Body of pancreas (tissue), 4 donors: ENCODE measurements around the gene KRT25. TPM values are rescaled to one million over a fixed set of nuclear protein-coding genes. Genes with fewer than 3 reads are reported as not detected.

Experiments
- ATAC-seq: fragments of 150-250 bp; one replicate; pipeline ENCODE4 v1.9.1; 2016
- DNase-seq, 4 donors: peaks; one replicate each; pipeline ENCODE4 v3.0.0-alpha.2; 2019
- H3K27ac ChIP-seq, 4 donors: fragments of 200-600 bp; sonication (generic); 1 replicate in 3 of 4; 2 replicates in 1 of 4; pipeline versions ENCODE4 v1.5.1 to v1.6.1; 2016 to 2019; ENCODE audit warnings: mild to moderate bottlenecking in 1 of 4, mixed read lengths in 1 of 4, moderate library complexity in 1 of 4
- H3K27me3 ChIP-seq, 2 donors: fragments of 200-600 bp; sonication (generic); one replicate each; pipeline ENCODE4 v1.6.0; 2016; ENCODE audit warnings: mild to moderate bottlenecking in 1 of 2
- H3K36me3 ChIP-seq, 2 donors: fragments of 200-600 bp; sonication (generic); replicated peaks in 1 of 2; 2 replicates each; pipeline ENCODE4 v1.5.1; 2016; ENCODE audit warnings: low read depth in 2 of 2; ENCODE audit not compliant: insufficient read depth in 1 of 2
- H3K4me1 ChIP-seq: fragments of 200-600 bp; sonication (generic); one replicate; pipeline ENCODE4 v1.6.0; 2016
- H3K4me3 ChIP-seq, 2 donors: fragments of 200-600 bp; sonication (generic); 1 replicate in 1 of 2; 2 replicates in 1 of 2; pipeline ENCODE4 v1.5.1; 2016 to 2019
- H3K9me3 ChIP-seq, 3 donors: fragments of 200-600 bp; sonication (generic); 1 replicate in 2 of 3; 2 replicates in 1 of 3; pipeline ENCODE4 v1.5.1; 2016
- POLR2A ChIP-seq, 3 donors: fragments of 450-650 bp; IDR thresholded peaks; one replicate each; pipeline ENCODE4 v1.6.1; 2016; ENCODE audit warnings: antibody characterized with exemption in 3 of 3, mild to moderate bottlenecking in 2 of 3
- WGBS, 2 donors: methylation state at CpG; one replicate each; pipeline ENCODE4 v1.1.5; 2017; 5-methylcytosine and 5-hydroxymethylcytosine counted together
- intact Hi-C: fragments of 100-400 bp; cut with DNase I; formaldehyde crosslinking; loops from one replicate; pipeline ENCODE4 v1.15.1; 2023
- total RNA-seq, 2 donors: library from RNA; depleted of rRNA; stranded (reverse); fragments of >200 nt; gene quantifications; one replicate each; pipeline ENCODE4 v1.1.0, GENCODE V29; 2016
- TF ChIP-seq, protein P1 (sequence below), 7 experiments: fragments of 450-650 bp in 4 of 7; fragments of 200-600 bp in 3 of 7; sonication (generic) in 3 of 7; IDR thresholded peaks; one replicate each; pipeline ENCODE4 v1.5.1; 2016 to 2019; ENCODE audit warnings: antibody characterized with exemption in 7 of 7

KRT25 gene, protein sequence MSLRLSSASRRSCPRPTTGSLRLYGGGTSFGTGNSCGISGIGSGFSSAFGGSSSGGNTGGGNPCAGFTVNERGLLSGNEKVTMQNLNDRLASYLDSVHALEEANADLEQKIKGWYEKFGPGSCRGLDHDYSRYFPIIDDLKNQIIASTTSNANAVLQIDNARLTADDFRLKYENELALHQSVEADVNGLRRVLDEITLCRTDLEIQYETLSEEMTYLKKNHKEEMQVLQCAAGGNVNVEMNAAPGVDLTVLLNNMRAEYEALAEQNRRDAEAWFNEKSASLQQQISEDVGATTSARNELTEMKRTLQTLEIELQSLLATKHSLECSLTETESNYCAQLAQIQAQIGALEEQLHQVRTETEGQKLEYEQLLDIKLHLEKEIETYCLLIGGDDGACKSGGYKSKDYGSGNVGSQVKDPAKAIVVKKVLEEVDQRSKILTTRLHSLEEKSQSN
- not detected for total RNA-seq

DNA sequence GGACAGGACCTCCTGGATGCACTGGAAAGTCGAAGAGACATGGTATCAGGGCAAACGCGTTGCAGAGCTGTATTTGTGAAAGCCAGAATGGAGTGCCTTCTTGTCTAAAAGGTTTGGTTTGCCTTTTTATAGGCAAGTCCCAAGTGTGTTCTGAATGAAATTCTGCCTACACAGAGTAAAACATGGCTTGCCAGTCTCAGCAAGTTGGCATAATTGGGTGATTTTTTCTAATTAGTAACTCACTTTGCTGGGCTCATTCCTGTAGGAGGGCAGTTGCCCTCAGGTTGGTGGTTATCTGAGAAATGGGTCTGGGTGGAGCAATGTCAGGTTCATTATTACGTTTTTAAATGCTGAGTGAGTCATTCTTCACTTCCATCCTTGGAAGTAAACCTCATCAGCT is at the start of gene KRT25:
TSS of gene KRT25 (minus strand) at position 101 of the 400 bp plus-strand sequence. CDS start at position 41, 60 bp downstream.
- DNase-seq (no peak), ATAC-seq (no peak)
- H3K27ac ChIP-seq = no peak within 1 kb of the TSS
- no peak for TF ChIP-seq POLR2A (IDR thresholded peaks at IDR 0.05)
- TF ChIP-seq, protein P1, sequence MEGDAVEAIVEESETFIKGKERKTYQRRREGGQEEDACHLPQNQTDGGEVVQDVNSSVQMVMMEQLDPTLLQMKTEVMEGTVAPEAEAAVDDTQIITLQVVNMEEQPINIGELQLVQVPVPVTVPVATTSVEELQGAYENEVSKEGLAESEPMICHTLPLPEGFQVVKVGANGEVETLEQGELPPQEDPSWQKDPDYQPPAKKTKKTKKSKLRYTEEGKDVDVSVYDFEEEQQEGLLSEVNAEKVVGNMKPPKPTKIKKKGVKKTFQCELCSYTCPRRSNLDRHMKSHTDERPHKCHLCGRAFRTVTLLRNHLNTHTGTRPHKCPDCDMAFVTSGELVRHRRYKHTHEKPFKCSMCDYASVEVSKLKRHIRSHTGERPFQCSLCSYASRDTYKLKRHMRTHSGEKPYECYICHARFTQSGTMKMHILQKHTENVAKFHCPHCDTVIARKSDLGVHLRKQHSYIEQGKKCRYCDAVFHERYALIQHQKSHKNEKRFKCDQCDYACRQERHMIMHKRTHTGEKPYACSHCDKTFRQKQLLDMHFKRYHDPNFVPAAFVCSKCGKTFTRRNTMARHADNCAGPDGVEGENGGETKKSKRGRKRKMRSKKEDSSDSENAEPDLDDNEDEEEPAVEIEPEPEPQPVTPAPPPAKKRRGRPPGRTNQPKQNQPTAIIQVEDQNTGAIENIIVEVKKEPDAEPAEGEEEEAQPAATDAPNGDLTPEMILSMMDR (IDR thresholded peaks at IDR 0.05) = no peak
- H3K4me3 ChIP-seq = no peak within 1 kb of the TSS
- peaks cover 0 to 4% (median 0%) of the 10 kb centered on the region in 3 donors for H3K9me3 ChIP-seq
- intact Hi-C loops = no loop called here
- H3K27me3 ChIP-seq = no peaks in the 10 kb centered on the region
- no peaks in the 10 kb centered on the region for H3K4me1 ChIP-seq
- no peaks in the 10 kb centered on the region for H3K36me3 ChIP-seq
- WGBS, 2 donors = 47 to 63% methylated on average over 4 of the region's 4 CpGs

DNA sequence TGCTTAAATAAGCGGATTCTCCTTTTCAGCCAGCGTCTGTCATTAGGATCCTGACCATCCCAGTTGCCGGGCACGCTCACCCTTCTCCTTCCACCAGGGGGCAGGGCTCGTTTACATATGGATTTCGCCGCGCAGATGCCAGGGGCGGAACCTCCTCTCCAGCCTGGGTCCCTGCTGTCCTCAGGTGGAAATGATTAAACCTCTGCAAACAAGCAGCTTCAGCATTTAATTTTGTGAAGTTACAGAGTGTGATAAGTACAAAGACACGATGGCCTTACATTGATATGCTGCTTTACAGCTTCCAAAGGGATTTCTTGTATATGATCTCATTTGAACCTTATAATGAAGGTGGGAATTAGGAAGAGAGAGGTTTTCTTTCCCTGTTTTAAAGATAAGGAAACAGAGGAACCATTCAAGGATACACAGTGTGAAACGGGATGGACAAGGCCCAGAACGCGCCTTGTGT is 48.5 kb upstream of the KRT25 start:
- ATAC-seq (peak; percentile 94), DNase-seq (peak; percentile 76 to 87 (median 81))
- TF ChIP-seq, protein P1 (IDR thresholded peaks at IDR 0.05) = peak; percentile 56 to 91 (median 76)
- no peak for TF ChIP-seq POLR2A (IDR thresholded peaks at IDR 0.05)
- WGBS, 2 donors = 3 to 5% methylated on average over 13 of the region's 13 CpGs
- Histone ChIP-seq H3K27ac (no peak overlapping the region), H3K27me3 (no peaks in the 10 kb centered on the region), H3K4me3 (no peak overlapping the region), H3K9me3 (no peaks in the 10 kb centered on the region), H3K36me3 (no peaks in the 10 kb centered on the region), H3K4me1 (no peaks in the 10 kb centered on the region)
- intact Hi-C loops = no loop called here

DNA sequence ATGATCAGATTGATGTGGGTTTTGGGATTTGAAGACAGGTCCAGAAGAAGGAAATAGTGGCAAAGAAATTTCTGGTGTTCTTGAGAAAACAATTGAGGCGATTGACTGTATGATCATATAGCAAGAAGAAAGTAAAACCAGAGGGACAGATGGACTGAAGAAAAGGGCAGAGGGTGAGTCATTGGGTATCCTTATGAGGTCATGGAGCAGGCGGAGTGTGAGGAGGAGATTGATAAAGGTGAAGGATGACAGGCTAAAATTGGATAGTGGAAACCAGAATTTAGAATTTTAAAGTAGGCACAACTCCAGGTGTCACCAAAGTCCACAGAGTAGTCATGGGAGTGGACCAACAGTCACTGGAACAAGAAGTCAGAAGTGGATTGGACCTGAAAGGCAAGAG is 46.0 kb upstream of the KRT25 start:
- ATAC-seq (no peak), DNase-seq (no peak)
- no peaks in the 10 kb centered on the region for H3K36me3 ChIP-seq
- intact Hi-C loops = no loop called here
- 39 to 49% methylated on average over 2 of the region's 2 CpGs for WGBS, 2 donors
- no peak for TF ChIP-seq POLR2A (IDR thresholded peaks at IDR 0.05)
- TF ChIP-seq, protein P1 (IDR thresholded peaks at IDR 0.05) = no peak
- H3K4me3 ChIP-seq = no peak overlapping the region
- no peaks in the 10 kb centered on the region for H3K9me3 ChIP-seq
- no peaks in the 10 kb centered on the region for H3K4me1 ChIP-seq
- H3K27ac ChIP-seq = no peak overlapping the region
- no peaks in the 10 kb centered on the region for H3K27me3 ChIP-seq

DNA sequence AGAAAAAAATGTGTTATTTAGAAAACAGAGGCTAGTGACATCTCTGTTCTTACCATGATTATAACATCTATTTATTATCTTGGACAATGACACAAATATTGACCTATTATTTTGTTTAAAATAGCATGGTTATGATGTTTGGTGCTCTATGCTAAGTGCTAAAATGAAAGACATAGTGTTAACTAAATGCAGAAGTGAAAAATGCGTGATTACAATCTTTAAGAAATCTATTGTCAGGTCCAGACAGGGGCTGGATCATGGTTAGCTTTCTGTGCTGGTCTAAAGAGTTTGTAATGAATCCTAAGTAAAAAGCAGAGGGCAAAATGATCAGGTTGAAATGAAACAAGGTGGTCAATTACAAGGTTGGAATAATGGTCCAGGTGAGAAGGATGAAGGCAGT is 45.2 kb upstream of the KRT25 start:
- H3K27me3 ChIP-seq = no peaks in the 10 kb centered on the region
- H3K9me3 ChIP-seq = no peaks in the 10 kb centered on the region
- no peaks in the 10 kb centered on the region for H3K4me1 ChIP-seq
- H3K27ac ChIP-seq = no peak overlapping the region
- DNase-seq (no peak), ATAC-seq (no peak)
- 40 to 42% methylated on average over 1 of the region's 1 CpG for WGBS, 2 donors
- TF ChIP-seq, protein P1 (IDR thresholded peaks at IDR 0.05) = no peak
- no peak for TF ChIP-seq POLR2A (IDR thresholded peaks at IDR 0.05)
- H3K4me3 ChIP-seq = no peak overlapping the region
- intact Hi-C loops = no loop called here
- H3K36me3 ChIP-seq = no peaks in the 10 kb centered on the region
